Measurements from ENCODE around the gene VWF. TPM values are rescaled to one million over a fixed set of nuclear protein-coding genes. Genes with fewer than 3 reads are reported as not detected.

VWF gene
- total RNA-seq, 1 donor from 2014 or later = 0.70 TPM

GRCh38 chr12:6123258-6123657, 1.2 kb downstream of the VWF start:
- no peaks in the 10 kb centered on the region for H3K4me1 Mint-ChIP-seq (ENCODE audit: unreplicated experiment)
- no peak for DNase-seq (ENCODE audit: extremely low spot score, unreplicated experiment)
- TF ChIP-seq CTCF (conservative IDR thresholded peaks at IDR 0.05) = no peak
- no peaks in the 10 kb centered on the region for H3K9me3 Mint-ChIP-seq
- no peaks in the 10 kb centered on the region for H3K36me3 Mint-ChIP-seq
- H3K27ac Mint-ChIP-seq = no peak overlapping the region
- H3K27me3 Mint-ChIP-seq = peaks cover 7% of the 10 kb centered on the region
- H3K4me3 Mint-ChIP-seq = no peak overlapping the region

- Mint-ChIP-seq H3K4me1 (ENCODE audit: unreplicated experiment) (no peaks in the 10 kb centered on the region), H3K9me3 (no peaks in the 10 kb centered on the region), H3K4me3 (no peak overlapping the region), H3K36me3 (no peaks in the 10 kb centered on the region), H3K27ac (no peak overlapping the region), H3K27me3 (peaks cover 7% of the 10 kb centered on the region)
- no peak for TF ChIP-seq CTCF (conservative IDR thresholded peaks at IDR 0.05)
- DNase-seq (ENCODE audit: extremely low spot score, unreplicated experiment) = no peak
Observed at GRCh38 chr12:6122201-6122600, 2.3 kb downstream of the VWF start.

- Mint-ChIP-seq H3K36me3 (no peaks in the 10 kb centered on the region), H3K27ac (no peak overlapping the region), H3K4me3 (no peak overlapping the region), H3K27me3 (peaks cover 12% of the 10 kb centered on the region), H3K4me1 (ENCODE audit: unreplicated experiment) (no peaks in the 10 kb centered on the region), H3K9me3 (no peaks in the 10 kb centered on the region)
- DNase-seq (ENCODE audit: extremely low spot score, unreplicated experiment) = no peak
- no peak for TF ChIP-seq CTCF (conservative IDR thresholded peaks at IDR 0.05)
Observed at GRCh38 chr12:6120796-6121473, 3.5 kb downstream of the VWF start.

- Mint-ChIP-seq H3K4me3 (no peak overlapping the region), H3K9me3 (no peaks in the 10 kb centered on the region), H3K27ac (no peak overlapping the region), H3K4me1 (ENCODE audit: unreplicated experiment) (no peaks in the 10 kb centered on the region), H3K36me3 (no peaks in the 10 kb centered on the region), H3K27me3 (peaks cover 15% of the 10 kb centered on the region)
- no peak for DNase-seq (ENCODE audit: extremely low spot score, unreplicated experiment)
- no peak for TF ChIP-seq CTCF (conservative IDR thresholded peaks at IDR 0.05)
Observed at GRCh38 chr12:6118891-6119568, 5.4 kb downstream of the VWF start.

GRCh38 chr12:6116471-6117021, 7.9 kb downstream of the VWF start:
- Mint-ChIP-seq H3K27ac (no peak overlapping the region), H3K9me3 (no peaks in the 10 kb centered on the region), H3K4me3 (no peak overlapping the region), H3K36me3 (no peaks in the 10 kb centered on the region), H3K27me3 (peaks cover 16% of the 10 kb centered on the region), H3K4me1 (ENCODE audit: unreplicated experiment) (no peaks in the 10 kb centered on the region)
- no peak for TF ChIP-seq CTCF (conservative IDR thresholded peaks at IDR 0.05)
- DNase-seq (ENCODE audit: extremely low spot score, unreplicated experiment) = no peak
